H1 (cell line): Measurements from ENCODE around the gene GPR137. TPM values are rescaled to one million over a fixed set of nuclear protein-coding genes. Genes with fewer than 3 reads are reported as not detected.

Source experiments
- ASH2L ChIP-seq: fragments of 200-600, 300-600 bp; sonication (generic); IDR thresholded peaks from one replicate; pipeline ENCODE4 v1.7.1; 2017; ENCODE audit warnings: low read length
- ATF2 ChIP-seq: IDR thresholded peaks from 2 replicates; pipeline ENCODE4 v1.6.1; 2012; ENCODE audit warnings: low read length, inconsistent platforms
- CHD1 ChIP-seq: IDR thresholded peaks from 2 replicates; pipeline ENCODE4 v1.6.1; 2012; ENCODE audit warnings: low read depth, low read length, improper control_type of control experiment
- CTBP2 ChIP-seq: IDR thresholded peaks from 2 replicates; pipeline ENCODE4 v1.7.0; 2011; ENCODE audit warnings: borderline replicate concordance, mild to moderate bottlenecking, moderate library complexity, mixed read lengths, low read length; ENCODE audit not compliant: insufficient read depth, insufficient read length
- CTCF ChIP-seq, 3 experiments: IDR thresholded peaks; 1 replicate in 2 of 3; 2 replicates in 1 of 3; pipeline versions ENCODE4 v1.5.1 to v1.6.1; 2011; ENCODE audit warnings: low read length in 3 of 3, mild to moderate bottlenecking in 3 of 3, inconsistent platforms in 2 of 3, low read depth in 1 of 3, moderate library complexity in 1 of 3; ENCODE audit not compliant: insufficient read depth in 1 of 3; ENCODE audit errors: control extremely low read depth in 1 of 3
- EGR1 ChIP-seq: IDR thresholded peaks from 2 replicates; pipeline ENCODE4 v1.6.1; 2011; ENCODE audit warnings: low read depth, low read length, borderline replicate concordance
- GABPA ChIP-seq: IDR thresholded peaks from 2 replicates; pipeline ENCODE4 v1.6.1; 2011; ENCODE audit warnings: mild to moderate bottlenecking, low read length, moderate library complexity, borderline replicate concordance; ENCODE audit not compliant: insufficient read depth
- KDM5A ChIP-seq: fragments of 200-600 bp; IDR thresholded peaks from 2 replicates; pipeline ENCODE4 v1.7.1; 2012; ENCODE audit warnings: mild to moderate bottlenecking, low read length, inconsistent platforms, mixed read lengths
- MAX ChIP-seq: IDR thresholded peaks from 2 replicates; pipeline ENCODE4 v1.6.1; 2012; ENCODE audit warnings: inconsistent platforms
- NRF1 ChIP-seq: IDR thresholded peaks from 2 replicates; pipeline ENCODE4 v1.6.1; 2011; ENCODE audit warnings: mild to moderate bottlenecking, low read depth, low read length, improper control_type of control experiment
- POLR2AphosphoS5 ChIP-seq: IDR thresholded peaks from 2 replicates; pipeline ENCODE4 v1.6.1; 2011; ENCODE audit warnings: low read depth, low read length
- RNF2 ChIP-seq: fragments of 200-900, 300-1000 bp; sonication (generic); IDR thresholded peaks from 2 replicates; pipeline ENCODE4 v1.7.1; 2016; ENCODE audit warnings: borderline replicate concordance, low read depth, mild to moderate bottlenecking, antibody characterized with exemption, low read length; ENCODE audit not compliant: poor library complexity, severe bottlenecking; ENCODE audit errors: missing control alignments
- SAP30 ChIP-seq: fragments of 300-600 bp; sonication (generic); IDR thresholded peaks from 2 replicates; pipeline ENCODE4 v1.7.1; 2012; ENCODE audit warnings: low read length, moderate library complexity, mild to moderate bottlenecking, inconsistent platforms; ENCODE audit not compliant: insufficient read depth, insufficient replicate concordance
- SIN3A ChIP-seq, 2 experiments: IDR thresholded peaks in 1 of 2; conservative IDR thresholded peaks in 1 of 2; 2 replicates each; pipeline ENCODE4 v1.6.1; 2011 to 2012; ENCODE audit warnings: low read length in 2 of 2, improper control_type of control experiment in 1 of 2, low read depth in 1 of 2, mild to moderate bottlenecking in 1 of 2
- SIX5 ChIP-seq: IDR thresholded peaks from 2 replicates; pipeline ENCODE4 v1.6.1; 2011; ENCODE audit warnings: mild to moderate bottlenecking, low read depth, low read length
- USF2 ChIP-seq: IDR thresholded peaks from 2 replicates; pipeline ENCODE4 v1.6.1; 2011; ENCODE audit warnings: low read length, improper control_type of control experiment
- polyA plus RNA-seq, 7 experiments: library from polyadenylated mRNA; depleted of rRNA in 3 of 7; stranded (reverse) in 5 of 7; unstranded in 2 of 7; fragments of >200 nt in 5 of 7; fragments of 200-250 nt in 2 of 7; gene quantifications; 1 replicate in 5 of 7; 2 replicates in 1 of 7; 4 replicates in 1 of 7; pipeline versions ENCODE4 v1.2.1 to v1.2.3, GENCODE V29; 2011 to 2013; ENCODE audit warnings: missing spikeins in 2 of 7, mixed read lengths in 2 of 7
- total RNA-seq: library from RNA; stranded (reverse); fragmentation: NEBNext Ultra II Directional; extraction: Animal tissue kit (Norgen Biotek cat#: 25700); gene quantifications from 2 replicates; pipeline ENCODE4 v1.2.1, GENCODE V29; 2021

The GPR137 gene
- total and polyA plus RNA-seq, 2 of the 8 experiments (the other 6 are each of a cell fraction or from before 2014, with no cell fraction given): 36.2 to 37.8 TPM

GRCh38 chr11:64246871-64247728, 38.5 kb upstream of the GPR137 start, which contains the start of gene PPP1R14B (continued):
- peak in 1 of 3 experiments; percentile 12; a peak in 1 of 4 replicates for TF ChIP-seq CTCF (IDR thresholded peaks at IDR 0.05; ENCODE audit: control extremely low read depth in 1 of 3, insufficient read depth in 1 of 3, low read depth in 1 of 3, low read length in 3 of 3)
- TF ChIP-seq CHD1: no peak
- no peak for TF ChIP-seq ATF2
- TF ChIP-seq CTBP2: no peak
- TF ChIP-seq KDM5A: no peak
- no peak for TF ChIP-seq POLR2AphosphoS5
- no peak for TF ChIP-seq USF2
- peak; percentile 75 for TF ChIP-seq MAX
- TF ChIP-seq ASH2L: peak; percentile 77
- 0 out of 2 replicates have a peak, but pooled peaks have one; percentile 55 for TF ChIP-seq EGR1
- TF ChIP-seq SIN3A (conservative IDR thresholded peaks at IDR 0.05 in 1 of 2, IDR thresholded peaks at IDR 0.05 in 1 of 2; ENCODE audit: low read depth in 1 of 2, low read length in 2 of 2): peak in 1 of 2 experiments; percentile 92; a peak in 2 of 4 replicates
- TF ChIP-seq GABPA: 0 out of 2 replicates have a peak, but pooled peaks have one; percentile 19
- TF ChIP-seq SAP30: peak; percentile 99
- no peak for TF ChIP-seq NRF1
- TF ChIP-seq RNF2: no peak
- TF ChIP-seq SIX5: peak; percentile 57
